Spleen (tissue), 13 donors: ENCODE results near the gene HNRNPCL2. TPM values are rescaled to one million over a fixed set of nuclear protein-coding genes. Genes with fewer than 3 reads are reported as not detected.
"Not testable (repeated sequence)": the region's sequence is repeated elsewhere in the genome, so short reads cannot be mapped to it uniquely, and the experiment has no call there.

Experiments used
- DNase-seq: peaks from one replicate; pipeline ENCODE4 v3.0.0-alpha.2; 2020
- H3K27ac ChIP-seq, 8 donors: fragments of 200-600 bp; sonication (generic) in 7 of 8; 1 replicate in 4 of 8; 2 replicates in 4 of 8; pipeline versions ENCODE4 v1.5.0 to v1.8.0; 2016 to 2021; ENCODE audit warnings: inconsistent platforms in 4 of 8, mild to moderate bottlenecking in 4 of 8, moderate library complexity in 1 of 8
- H3K27me3 ChIP-seq, 7 donors: fragments of 200-600 bp; sonication (generic) in 6 of 7; replicated peaks in 1 of 7; 1 replicate in 4 of 7; 2 replicates in 3 of 7; pipeline versions ENCODE4 v1.5.0 to v1.8.0; 2016 to 2021; ENCODE audit warnings: inconsistent platforms in 3 of 7, mild to moderate bottlenecking in 1 of 7
- H3K36me3 ChIP-seq, 6 donors: fragments of 200-600 bp; sonication (generic) in 5 of 6; 1 replicate in 4 of 6; 2 replicates in 2 of 6; pipeline versions ENCODE4 v1.5.0 to v1.8.0; 2016 to 2021; ENCODE audit warnings: inconsistent platforms in 2 of 6
- H3K4me1 ChIP-seq, 6 donors: fragments of 200-600 bp; sonication (generic) in 5 of 6; 1 replicate in 3 of 6; 2 replicates in 3 of 6; pipeline versions ENCODE4 v1.5.0 to v1.8.0; 2016 to 2021; ENCODE audit warnings: inconsistent platforms in 3 of 6
- H3K4me3 ChIP-seq, 8 donors: fragments of 200-600 bp; sonication (generic) in 7 of 8; 1 replicate in 4 of 8; 2 replicates in 4 of 8; pipeline versions ENCODE4 v1.5.0 to v1.8.0; 2016 to 2021; ENCODE audit warnings: inconsistent platforms in 4 of 8, mild to moderate bottlenecking in 4 of 8, moderate library complexity in 2 of 8
- H3K9me3 ChIP-seq, 8 donors: fragments of 200-600 bp; sonication (generic) in 7 of 8; 1 replicate in 4 of 8; 2 replicates in 4 of 8; pipeline versions ENCODE4 v1.5.0 to v1.8.0; 2016 to 2021; ENCODE audit warnings: inconsistent platforms in 4 of 8
- WGBS, 5 donors: extraction: QIAGEN DNeasy Blood & Tissue Kit in 3 of 5; methylation state at CpG; one replicate each; pipeline versions ENCODE4 v1.1.5 to v1.1.7; 2013 to 2018; 5-methylcytosine and 5-hydroxymethylcytosine counted together
- intact Hi-C: fragments of 100-400 bp; cut with DNase I; formaldehyde crosslinking; loops from one replicate; pipeline ENCODE4 v1.15.0; 2023; ENCODE audit warnings: low total_unique reads
- long read RNA-seq, 2 donors: transcript quantifications; one replicate each; lab custom pipeline, GENCODE V29; 2026
- polyA plus RNA-seq, 3 donors: library from polyadenylated mRNA; stranded (reverse); fragments of 200-250 nt; gene quantifications; one replicate each; pipeline ENCODE4 v1.2.1, GENCODE V29; 2013
- total RNA-seq, 7 donors: library from RNA; depleted of rRNA in 3 of 7; stranded (reverse); fragments of >200 nt in 3 of 7; fragmentation: NEBNext Ultra II Directional in 4 of 7; extraction: Animal tissue kit (Norgen Biotek cat#: 25700) in 4 of 7; gene quantifications; one replicate each; pipeline versions ENCODE4 v1.1.0 to v1.2.1, GENCODE V29; 2016 to 2021
- donor health status: healthy with polysubstance abuse.
- donor health status: DM: no; HTN: no; CAD: no; lungs with moderate emphysema.
- donor health status: DM: no; HTN: no; CAD: no.
- donor health status: Bipolar disorder and iron deficiency.
- donor health status: healthy.
- donor health status: DM: no; HTN: no; CAD: no.
- donor health status: DM: yes; HTN: yes; CAD: no.

Gene HNRNPCL2
- total RNA-seq, result not detected
- polyA plus RNA-seq, result not detected
- long read RNA-seq, donor 1, result 0 reads
- long read RNA-seq, donor 2, result 0 reads

DNA sequence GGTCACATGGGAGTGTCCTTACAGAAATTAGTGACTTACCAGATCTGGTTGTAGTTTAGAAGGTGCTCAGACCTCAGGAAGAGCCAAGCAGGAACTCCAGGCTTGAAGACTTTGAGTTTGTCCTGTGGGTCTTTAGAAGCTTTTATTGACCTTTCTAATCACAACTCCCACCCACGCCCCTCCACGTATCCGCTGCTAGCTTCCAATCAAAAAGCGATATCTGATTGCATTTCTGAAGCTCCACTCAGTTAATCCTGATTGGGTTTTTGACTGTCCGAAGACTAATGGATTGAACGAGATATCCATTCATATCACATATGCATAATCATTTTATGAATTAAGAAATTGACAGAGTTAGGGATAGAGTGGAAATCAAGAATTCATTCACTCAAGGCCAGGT is at the start of gene HNRNPCL2:
TSS of gene HNRNPCL2 (minus strand) at position 101 of the 400 bp plus-strand sequence. CDS start 454 bp downstream, outside the sequence.
- H3K36me3 ChIP-seq, H3K4me1 ChIP-seq, H3K9me3 ChIP-seq, H3K27ac ChIP-seq, H3K4me3 ChIP-seq, intact Hi-C loops, H3K27me3 ChIP-seq, DNase-seq: not testable (repeated sequence)
- 88 to 96% (median 94%) methylated on average over 6 of the region's 6 CpGs for WGBS, 5 donors

GRCh38 chr1:13165531-13165930 is 48.9 kb upstream of the HNRNPCL2 start, which contains the start of gene HNRNPCL4:
HNRNPCL4 (minus strand) TSS chr1:13165631; CDS start chr1:13165467, 164 bp downstream.
- H3K4me3 ChIP-seq, H3K27ac ChIP-seq, DNase-seq, intact Hi-C loops, H3K27me3 ChIP-seq, H3K9me3 ChIP-seq, H3K36me3 ChIP-seq, H3K4me1 ChIP-seq: not testable (repeated sequence)
- no CpG with 5 or more reads among the region's 8 CpGs for WGBS, 5 donors

- intact Hi-C loops, H3K27ac ChIP-seq, H3K4me1 ChIP-seq, H3K9me3 ChIP-seq, DNase-seq, H3K36me3 ChIP-seq, H3K27me3 ChIP-seq, H3K4me3 ChIP-seq: not testable (repeated sequence)
- WGBS, 5 donors, result 82 to 83% methylated on average over 1 of the region's 5 CpGs; no CpG with 5 or more reads in 3 of the 5 donors
These were observed 39.3 kb upstream of the HNRNPCL2 start, which contains the start of gene PRAMEF26 for GRCh38 chr1:13155909-13156308. PRAMEF26 (minus strand) TSS chr1:13156009; CDS start chr1:13153095, 2,914 bp downstream.

- H3K27me3 ChIP-seq, H3K4me3 ChIP-seq, H3K4me1 ChIP-seq, H3K27ac ChIP-seq, H3K36me3 ChIP-seq, intact Hi-C loops, DNase-seq, H3K9me3 ChIP-seq: not testable (repeated sequence)
- WGBS, 5 donors, result no CpG with 5 or more reads among the region's 4 CpGs
These were observed 46.2 kb downstream of the HNRNPCL2 start, which contains the start of gene PRAMEF25 for GRCh38 chr1:13070474-13070873. PRAMEF25 (plus strand) TSS chr1:13070774; CDS start chr1:13073694, 2,920 bp downstream.

Other genes starting within 250 kb of the HNRNPCL2 start
- gene PRAMEF4, start 230.7 kb downstream of the HNRNPCL2 start, total RNA-seq, result not detected
- not detected for gene PRAMEF4, start 230.7 kb downstream of the HNRNPCL2 start, polyA plus RNA-seq
- not detected for gene PRAMEF10, start 218.6 kb downstream of the HNRNPCL2 start, total RNA-seq
- gene PRAMEF10, start 218.6 kb downstream of the HNRNPCL2 start, polyA plus RNA-seq, result not detected
- gene PRAMEF7, start 200.2 kb downstream of the HNRNPCL2 start, total RNA-seq, result not detected
- gene PRAMEF7, start 200.2 kb downstream of the HNRNPCL2 start, polyA plus RNA-seq, result not detected
- gene PRAMEF6, start 169.3 kb downstream of the HNRNPCL2 start, total RNA-seq, result not detected
- gene PRAMEF6, start 169.3 kb downstream of the HNRNPCL2 start, polyA plus RNA-seq, result not detected
- not detected for gene PRAMEF27, start 60.3 kb downstream of the HNRNPCL2 start, total RNA-seq
- not detected for gene PRAMEF27, start 60.3 kb downstream of the HNRNPCL2 start, polyA plus RNA-seq
- gene HNRNPCL3, start 56.1 kb downstream of the HNRNPCL2 start, total RNA-seq, result not detected
- not detected for gene HNRNPCL3, start 56.1 kb downstream of the HNRNPCL2 start, polyA plus RNA-seq
- gene PRAMEF25, start 46.1 kb downstream of the HNRNPCL2 start, total RNA-seq, result not detected
- not detected for gene PRAMEF25, start 46.1 kb downstream of the HNRNPCL2 start, polyA plus RNA-seq
- gene PRAMEF26, start 39.2 kb upstream of the HNRNPCL2 start, total RNA-seq, result not detected
- gene PRAMEF26, start 39.2 kb upstream of the HNRNPCL2 start, polyA plus RNA-seq, result not detected
- not detected for gene HNRNPCL4, start 48.8 kb upstream of the HNRNPCL2 start, total RNA-seq
- gene HNRNPCL4, start 48.8 kb upstream of the HNRNPCL2 start, polyA plus RNA-seq, result not detected
- not detected for gene PRAMEF9, start 55.0 kb upstream of the HNRNPCL2 start, total RNA-seq
- not detected for gene PRAMEF9, start 55.0 kb upstream of the HNRNPCL2 start, polyA plus RNA-seq
- not detected for gene PRAMEF13, start 84.6 kb upstream of the HNRNPCL2 start, total RNA-seq
- gene PRAMEF13, start 84.6 kb upstream of the HNRNPCL2 start, polyA plus RNA-seq, result not detected
- not detected for gene PRAMEF18, start 109.3 kb upstream of the HNRNPCL2 start, total RNA-seq
- not detected for gene PRAMEF18, start 109.3 kb upstream of the HNRNPCL2 start, polyA plus RNA-seq
- gene PRAMEF5, start 137.3 kb upstream of the HNRNPCL2 start, total RNA-seq, result not detected
- not detected for gene PRAMEF5, start 137.3 kb upstream of the HNRNPCL2 start, polyA plus RNA-seq
- not detected for gene PRAMEF8, start 168.3 kb upstream of the HNRNPCL2 start, total RNA-seq
- not detected for gene PRAMEF8, start 168.3 kb upstream of the HNRNPCL2 start, polyA plus RNA-seq
- gene PRAMEF33, start 186.7 kb upstream of the HNRNPCL2 start, total RNA-seq, result not detected
- not detected for gene PRAMEF33, start 186.7 kb upstream of the HNRNPCL2 start, polyA plus RNA-seq
- gene PRAMEF15, start 198.7 kb upstream of the HNRNPCL2 start, total RNA-seq, result not detected
- gene PRAMEF15, start 198.7 kb upstream of the HNRNPCL2 start, polyA plus RNA-seq, result not detected
- not detected for gene PRAMEF14, start 230.3 kb upstream of the HNRNPCL2 start, total RNA-seq
- gene PRAMEF14, start 230.3 kb upstream of the HNRNPCL2 start, polyA plus RNA-seq, result not detected